Skin epidermis (tissue), 12 donors: ENCODE data around the gene PKNOX2.

Source experiments
- H3K27ac ChIP-seq, 21 experiments: fragments of 200-600 bp; sonication (generic) in 11 of 21; one replicate each; pipeline ENCODE4 v1.5.0; 2020; ENCODE audit warnings: mild to moderate bottlenecking in 3 of 21, inconsistent platforms in 2 of 21, moderate library complexity in 2 of 21
- H3K4me3 ChIP-seq, 7 experiments: fragments of 200-600 bp; sonication (generic) in 2 of 7; one replicate each; pipeline ENCODE4 v1.5.0; 2020; ENCODE audit warnings: inconsistent platforms in 2 of 7, mild to moderate bottlenecking in 2 of 7, moderate library complexity in 1 of 7

Gene PKNOX2

DNA sequence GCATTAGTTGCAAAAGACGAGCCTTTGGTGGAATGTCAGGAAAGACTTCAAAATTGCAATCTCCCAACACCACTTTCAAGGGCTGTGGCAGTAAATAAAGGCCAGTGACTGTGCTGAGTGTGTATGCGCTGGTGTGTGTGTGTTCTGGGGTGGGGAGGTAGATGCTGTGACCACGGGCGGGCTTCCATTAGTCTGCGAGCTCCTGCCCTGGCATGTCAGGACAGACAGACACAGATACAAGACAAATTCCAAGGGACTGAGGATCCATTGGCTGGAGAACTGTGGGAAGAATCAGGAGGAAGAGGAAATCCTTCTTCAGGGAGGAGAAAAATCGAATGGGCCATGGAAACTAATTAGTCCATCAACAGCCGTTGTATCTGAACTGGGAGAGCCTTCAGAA lies 248.0 kb downstream of the PKNOX2 start:
- Histone ChIP-seq H3K4me3 (no peak overlapping the region), H3K27ac (no peak overlapping the region)

DNA sequence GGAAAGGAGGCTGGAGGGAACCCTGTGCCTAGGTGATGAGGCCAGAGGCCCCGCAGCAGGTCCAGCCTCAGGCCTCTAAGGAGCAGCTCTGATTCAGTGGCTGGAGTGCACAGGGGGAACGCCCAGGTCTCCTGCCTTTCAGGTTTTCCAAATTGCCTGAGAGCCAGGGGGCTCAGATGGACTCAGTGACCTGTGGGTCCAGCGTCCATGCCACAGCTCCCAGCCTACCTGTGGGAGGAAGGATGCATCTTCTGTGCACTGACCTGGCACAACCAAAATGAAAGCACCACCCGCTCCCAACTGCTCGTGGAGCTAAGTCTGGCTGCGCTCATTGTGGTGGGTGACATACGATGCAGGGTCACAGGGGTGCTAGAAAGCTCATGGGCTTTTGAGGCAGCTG lies 248.7 kb downstream of the PKNOX2 start:
- Histone ChIP-seq H3K4me3 (no peak overlapping the region), H3K27ac (no peak overlapping the region)

DNA sequence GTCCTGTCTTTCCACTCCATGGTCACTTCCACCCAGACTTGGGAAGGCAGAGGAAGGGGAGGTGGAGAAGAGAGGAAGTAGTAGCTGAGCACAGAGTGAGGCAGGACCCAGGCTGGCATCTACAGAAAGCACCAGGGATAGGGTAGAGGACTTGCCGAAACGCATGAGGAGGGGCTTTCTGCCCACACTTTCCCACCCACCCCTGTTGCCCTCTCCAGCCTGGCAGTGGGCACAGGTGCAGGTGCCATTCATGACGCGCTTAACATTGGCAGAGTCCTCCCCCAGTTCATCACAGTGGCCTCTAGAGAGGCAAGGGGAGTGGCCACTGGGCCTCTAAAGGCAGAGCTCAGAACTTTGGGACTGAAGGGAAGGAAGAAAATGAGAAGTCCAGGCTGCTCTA lies 249.6 kb downstream of the PKNOX2 start:
- Histone ChIP-seq H3K4me3 (no peak overlapping the region), H3K27ac (no peak overlapping the region)

DNA sequence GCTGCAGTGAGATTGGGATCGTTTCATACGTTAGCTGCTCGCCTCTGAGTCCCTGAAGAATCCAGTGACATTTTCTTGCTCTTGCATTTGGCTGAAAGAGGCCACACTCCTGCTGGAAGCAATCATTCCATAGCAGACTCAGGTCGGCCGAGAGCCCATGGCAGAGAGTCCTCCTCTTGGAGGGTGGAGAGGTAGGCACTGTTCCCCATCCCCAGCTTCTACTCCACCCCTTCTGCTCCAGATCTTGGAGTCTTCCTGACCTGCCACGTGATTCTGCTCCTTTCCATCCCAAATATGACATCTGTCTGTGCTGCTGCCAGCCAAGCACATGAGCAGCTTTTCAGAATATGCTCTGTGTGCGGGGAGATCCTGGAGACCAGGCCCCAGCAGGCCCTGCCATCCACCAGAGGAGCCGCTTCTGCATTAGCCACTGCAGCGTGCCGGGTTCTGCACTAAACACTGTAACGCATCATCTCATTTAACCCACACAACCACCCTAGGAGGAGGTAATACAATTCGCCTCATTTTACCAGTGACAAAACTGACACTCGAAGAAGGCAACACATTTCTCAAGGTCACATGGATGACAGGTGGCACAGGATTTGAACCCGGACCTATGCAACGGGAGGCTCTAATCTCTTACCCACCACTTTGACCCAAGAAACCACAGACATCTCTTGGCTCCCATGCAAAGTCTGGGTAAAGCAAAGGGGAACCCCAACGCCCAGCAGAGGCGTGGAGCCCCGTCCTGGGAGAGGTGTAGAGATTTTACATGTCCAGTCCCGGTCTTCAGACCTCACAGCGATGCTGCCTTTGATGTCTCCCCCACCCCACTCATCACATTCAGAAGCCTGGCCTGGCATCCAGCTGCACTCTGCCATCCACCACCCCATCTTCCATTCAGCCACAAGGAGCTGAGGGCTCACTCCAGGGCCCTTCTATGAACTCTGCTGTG lies 252.7 kb downstream of the PKNOX2 start:
- no peak overlapping the region for H3K27ac ChIP-seq
- H3K4me3 ChIP-seq = no peak overlapping the region

DNA sequence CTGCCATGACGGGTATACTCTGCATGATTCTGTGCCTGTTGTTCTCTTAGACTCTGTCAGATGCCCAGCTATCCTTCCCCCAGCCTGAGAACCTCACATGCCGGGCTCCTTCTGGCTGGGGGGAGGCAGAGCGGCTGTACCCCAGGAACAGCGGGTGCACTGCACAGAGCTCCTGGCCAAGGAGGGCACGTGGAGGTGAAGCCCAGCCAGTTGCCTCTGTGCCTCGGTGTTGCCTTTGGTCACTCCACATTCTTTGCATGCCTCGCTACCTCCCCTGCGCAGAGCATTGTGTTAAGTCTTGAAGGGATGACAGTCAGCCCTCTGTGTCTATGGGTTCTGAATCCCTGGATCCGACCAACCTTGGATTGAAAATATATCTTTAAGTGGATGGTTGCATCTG lies 253.8 kb downstream of the PKNOX2 start:
- Histone ChIP-seq H3K4me3 (no peak overlapping the region), H3K27ac (no peak overlapping the region)

DNA sequence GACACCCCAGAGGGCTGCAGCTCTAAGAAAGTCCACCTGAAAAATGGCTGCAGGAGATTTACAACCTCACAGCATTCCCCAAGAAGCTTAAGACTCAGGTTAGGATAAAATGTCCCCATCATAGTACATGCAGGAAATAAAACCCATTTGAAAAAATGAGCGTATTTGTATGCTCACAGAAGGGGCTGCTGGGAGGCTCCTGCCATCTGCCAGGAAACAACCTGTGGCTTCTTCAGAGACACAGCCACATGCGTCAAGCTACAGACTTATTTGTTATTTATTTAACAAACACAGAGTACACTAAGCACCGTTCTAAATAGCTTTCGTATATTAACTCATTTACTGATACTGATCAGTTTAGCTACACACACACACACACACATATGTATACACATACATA lies 258.1 kb downstream of the PKNOX2 start:
- Histone ChIP-seq H3K4me3 (no peak overlapping the region), H3K27ac (no peak overlapping the region)

DNA sequence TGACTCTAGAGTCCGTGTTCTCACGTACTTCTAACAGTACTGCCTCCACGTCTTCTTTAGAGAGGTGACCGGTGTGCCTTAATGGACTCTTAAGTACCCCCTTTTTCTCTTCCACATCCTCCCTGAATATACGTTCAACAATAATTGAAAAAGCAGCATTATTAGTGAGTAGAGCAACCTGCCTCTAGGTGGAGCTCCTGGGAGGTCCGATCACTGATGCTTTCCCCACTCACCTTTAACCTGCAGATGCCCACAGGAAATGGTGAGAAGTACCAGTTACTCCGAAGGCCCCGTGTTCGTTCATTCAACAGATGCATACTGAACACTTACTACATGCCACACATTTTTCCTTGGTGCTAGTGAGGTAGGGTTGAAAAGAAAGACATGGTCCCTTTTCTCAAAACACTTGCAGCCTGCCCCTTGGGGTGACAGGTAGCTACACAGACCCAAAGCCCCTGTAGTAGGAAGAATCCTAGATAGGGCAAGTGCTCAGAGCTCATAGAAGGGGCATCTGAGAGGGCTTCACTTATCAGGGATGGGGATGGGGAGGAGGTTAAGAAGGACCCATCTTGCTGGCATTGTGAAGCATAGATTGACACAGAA lies 258.8 kb downstream of the PKNOX2 start:
- no peak overlapping the region for H3K27ac ChIP-seq
- no peak overlapping the region for H3K4me3 ChIP-seq

DNA sequence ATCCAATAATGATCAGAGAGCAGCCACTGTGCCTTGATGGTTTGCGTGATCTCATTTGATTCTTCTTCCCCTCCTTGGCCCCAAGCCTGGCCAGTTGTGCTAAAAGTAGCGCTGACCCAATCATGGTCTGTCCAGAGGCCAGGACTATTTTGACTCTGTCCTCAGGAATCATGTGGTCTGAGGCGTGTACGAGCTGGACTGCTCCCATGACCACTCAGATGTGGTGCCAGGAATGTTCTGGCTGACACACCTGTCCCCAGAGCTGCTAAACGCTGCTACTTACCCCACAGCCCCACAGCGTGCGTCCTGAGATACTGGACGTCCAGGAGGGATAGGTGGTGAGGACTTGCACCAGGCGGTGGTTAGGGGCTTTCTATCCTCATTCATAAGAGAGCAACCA lies 261.1 kb downstream of the PKNOX2 start:
- Histone ChIP-seq H3K27ac (no peak overlapping the region), H3K4me3 (no peak overlapping the region)

DNA sequence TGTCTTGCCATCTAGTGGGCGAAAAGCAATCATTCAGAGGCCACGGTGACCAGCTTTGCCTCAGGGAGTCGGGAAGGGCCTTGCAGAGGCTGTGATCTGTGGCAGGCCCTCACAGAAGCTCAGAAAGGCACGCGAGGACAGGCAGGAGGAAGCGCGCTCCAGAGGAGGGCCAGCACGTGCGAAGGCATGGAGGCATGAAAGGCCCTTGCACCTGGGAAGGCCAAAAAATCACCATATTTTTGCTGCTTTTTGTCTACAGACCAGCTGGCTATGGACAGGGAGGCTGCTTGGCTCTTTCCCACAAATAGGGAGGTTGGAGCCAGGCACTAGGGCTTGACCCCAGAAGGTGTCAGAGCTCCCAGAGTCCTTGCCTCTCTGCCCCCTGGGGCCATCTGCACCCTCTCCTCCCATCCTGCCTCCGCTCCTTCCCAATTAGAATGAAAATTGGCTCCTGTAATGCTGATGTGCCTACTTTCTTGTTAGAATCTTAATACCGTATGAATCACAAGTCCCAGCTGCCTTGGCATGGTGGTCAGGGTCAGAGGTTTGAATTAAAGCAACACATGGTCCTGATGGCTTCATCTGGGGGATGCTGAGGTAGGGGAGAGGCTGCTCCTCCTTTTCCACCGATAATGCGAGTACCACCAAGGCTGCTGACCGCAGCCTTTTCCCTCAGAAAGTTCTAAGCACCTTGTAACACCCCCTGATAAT lies 262.4 kb downstream of the PKNOX2 start:
- Histone ChIP-seq H3K4me3 (no peak overlapping the region), H3K27ac (no peak overlapping the region)

DNA sequence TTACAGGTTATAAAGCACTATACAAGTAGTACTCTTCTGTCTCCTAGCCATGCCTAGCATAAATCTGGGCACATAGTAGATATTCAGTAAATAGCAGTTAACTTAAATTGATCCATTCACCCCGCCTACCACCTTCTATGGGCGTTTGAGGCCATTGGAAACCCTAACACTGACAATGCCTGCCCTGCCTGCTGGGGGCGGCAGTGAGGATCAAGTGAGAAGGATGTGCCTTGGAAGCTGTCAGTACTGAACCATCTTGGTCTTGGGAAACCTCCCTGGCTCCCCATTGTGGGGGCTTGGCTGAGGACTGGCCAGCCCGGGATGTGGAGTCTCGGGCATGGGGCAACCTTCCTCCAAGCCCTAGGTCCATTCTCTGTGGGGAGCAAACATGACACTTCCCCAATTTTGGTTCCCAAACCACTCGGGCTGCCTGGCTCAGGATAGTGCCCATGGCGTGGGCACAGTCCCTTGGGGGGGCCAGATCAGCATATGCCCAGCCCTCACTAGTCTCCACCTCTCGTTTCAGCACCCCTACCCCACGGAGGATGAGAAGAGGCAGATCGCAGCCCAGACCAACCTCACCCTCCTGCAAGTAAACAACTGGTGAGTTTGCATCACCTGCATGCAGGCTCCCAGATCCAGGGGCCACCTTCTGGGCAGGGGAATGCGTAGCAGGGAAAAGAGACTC lies 264.1 kb downstream of the PKNOX2 start:
- Histone ChIP-seq H3K4me3 (no peak overlapping the region), H3K27ac (no peak overlapping the region)

DNA sequence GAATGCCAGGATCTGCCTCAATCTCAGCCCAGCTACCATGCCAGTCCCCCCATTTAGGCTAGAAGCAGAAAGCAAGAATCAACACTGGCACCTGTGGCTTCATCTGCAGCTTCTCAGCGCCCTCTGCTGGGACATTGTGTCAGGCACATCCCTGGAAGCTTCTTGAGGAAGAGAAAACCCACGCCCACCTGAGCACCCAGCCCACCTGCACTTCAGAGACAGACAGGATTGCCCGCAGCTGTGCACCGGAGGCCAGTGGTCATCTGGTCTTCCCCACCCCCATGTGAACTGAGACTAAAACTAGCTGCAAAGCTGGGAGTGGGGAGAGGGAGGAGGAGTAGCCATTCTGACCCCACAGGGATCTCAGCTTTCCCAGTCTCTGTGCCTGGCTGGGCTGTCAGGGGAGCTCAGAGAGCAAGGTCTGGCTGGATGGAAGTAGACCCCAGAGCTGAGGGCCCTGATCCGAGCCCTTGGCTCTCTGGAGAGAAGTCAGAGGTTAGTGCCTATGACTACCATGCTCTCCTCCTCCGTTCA lies 264.7 kb downstream of the PKNOX2 start:
- H3K27ac ChIP-seq = no peak overlapping the region
- H3K4me3 ChIP-seq = no peak overlapping the region

DNA sequence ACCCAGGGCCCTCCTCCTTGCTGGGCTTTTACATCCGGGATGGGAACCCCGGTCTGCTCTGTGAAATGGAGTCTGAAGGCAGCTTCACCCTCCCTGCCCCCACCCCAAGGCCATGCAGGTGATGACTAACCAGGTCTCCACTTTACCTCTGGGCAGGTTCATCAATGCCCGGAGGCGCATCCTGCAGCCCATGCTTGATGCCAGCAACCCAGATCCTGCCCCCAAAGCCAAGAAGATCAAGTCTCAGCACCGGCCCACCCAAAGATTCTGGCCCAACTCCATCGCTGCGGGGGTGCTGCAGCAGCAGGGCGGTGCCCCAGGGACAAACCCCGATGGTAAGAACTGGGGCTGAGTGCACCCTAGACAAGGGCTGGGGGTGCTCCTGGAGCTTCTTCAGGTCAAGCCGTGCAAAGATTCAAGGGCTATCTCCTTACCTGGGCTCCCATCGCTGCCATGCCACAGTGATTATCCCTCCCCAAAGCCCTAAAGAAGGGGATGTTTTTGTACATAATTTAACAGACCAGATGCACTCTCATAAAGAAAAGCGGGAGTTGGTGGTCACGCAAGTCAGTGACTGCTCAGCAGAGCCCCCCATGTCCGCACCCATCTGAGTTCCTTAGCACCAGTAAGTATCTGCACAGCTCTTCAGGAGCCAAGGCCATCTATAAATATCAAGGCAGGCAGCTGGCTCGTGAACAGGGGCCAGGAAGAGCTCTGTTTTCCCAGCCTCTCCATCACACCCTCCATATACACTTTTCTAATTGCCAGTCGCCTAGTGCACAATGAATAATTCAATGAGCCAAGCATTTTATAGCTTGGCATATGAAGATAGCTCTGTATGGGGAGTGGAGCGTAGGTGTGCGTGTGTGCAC lies 265.5 kb downstream of the PKNOX2 start:
- Histone ChIP-seq H3K27ac (no peak overlapping the region), H3K4me3 (no peak overlapping the region)

DNA sequence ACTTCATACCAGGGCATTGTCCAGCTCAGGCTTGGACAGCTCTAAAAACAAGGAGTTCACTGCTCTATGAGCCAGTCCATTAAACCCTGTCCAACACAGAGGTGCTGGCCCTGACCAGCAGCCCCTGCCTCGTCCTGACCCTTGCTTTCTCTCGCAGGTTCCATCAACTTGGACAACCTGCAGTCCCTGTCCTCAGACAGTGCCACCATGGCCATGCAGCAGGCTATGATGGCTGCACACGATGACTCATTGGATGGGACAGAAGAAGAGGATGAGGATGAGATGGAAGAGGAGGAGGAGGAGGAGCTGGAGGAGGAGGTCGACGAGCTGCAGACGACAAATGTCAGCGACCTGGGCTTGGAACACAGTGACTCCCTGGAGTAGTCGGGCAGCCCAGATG lies 266.5 kb downstream of the PKNOX2 start:
- Histone ChIP-seq H3K27ac (no peak overlapping the region), H3K4me3 (no peak overlapping the region)

DNA sequence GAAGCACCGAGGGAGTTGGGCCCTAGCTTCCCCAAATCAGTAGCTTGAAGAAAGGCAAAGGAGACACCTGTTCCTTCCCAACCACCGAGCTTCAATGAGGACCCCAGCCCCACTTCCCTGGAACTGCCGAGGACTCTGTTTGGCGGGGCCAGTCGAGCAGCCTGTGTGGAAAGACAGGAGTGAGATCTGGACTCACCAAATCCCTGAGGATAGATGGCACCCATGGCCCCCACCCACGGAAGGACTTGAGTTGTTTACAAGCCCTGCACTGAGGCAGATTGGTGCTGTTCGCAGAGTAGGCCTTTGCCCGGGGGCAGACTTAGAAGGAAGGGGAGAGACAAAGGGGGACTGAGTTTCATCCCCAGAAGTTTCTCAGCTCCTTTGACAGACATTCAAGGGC lies 266.9 kb downstream of the PKNOX2 start:
- Histone ChIP-seq H3K27ac (no peak overlapping the region), H3K4me3 (no peak overlapping the region)

DNA sequence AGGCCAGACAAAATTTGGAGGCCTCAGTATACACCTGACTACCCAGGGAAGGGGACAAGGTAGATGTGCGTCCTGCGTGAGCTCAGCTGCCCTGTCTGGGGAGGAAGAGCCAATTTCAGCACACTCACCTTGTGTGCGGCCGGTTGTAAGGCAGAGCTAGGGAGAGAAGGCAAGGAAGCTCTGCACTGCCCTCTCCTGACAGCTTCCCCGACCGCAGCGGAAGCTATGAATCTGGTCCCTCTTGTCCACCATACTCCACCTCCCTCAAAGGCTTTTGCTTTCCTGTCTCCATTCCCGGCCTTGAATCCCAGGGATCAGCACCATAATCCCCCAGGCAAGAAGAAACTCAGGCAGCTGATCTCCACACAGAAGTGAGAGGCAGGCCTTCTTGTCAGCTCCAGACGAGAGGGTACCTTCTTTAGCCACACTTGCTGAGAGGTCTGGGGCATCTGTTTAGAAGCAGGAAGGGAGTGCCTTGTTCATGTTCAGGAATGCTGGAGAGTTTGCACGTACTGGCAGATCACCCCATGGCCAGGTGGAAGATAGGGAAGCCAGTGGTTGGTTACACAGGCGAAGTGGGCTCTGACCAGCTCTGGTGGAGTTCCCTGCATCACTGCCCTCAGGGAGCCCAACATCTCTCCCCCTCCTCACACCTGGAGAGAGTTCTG lies 269.0 kb downstream of the PKNOX2 start:
- H3K27ac ChIP-seq = no peak overlapping the region
- H3K4me3 ChIP-seq = no peak overlapping the region

DNA sequence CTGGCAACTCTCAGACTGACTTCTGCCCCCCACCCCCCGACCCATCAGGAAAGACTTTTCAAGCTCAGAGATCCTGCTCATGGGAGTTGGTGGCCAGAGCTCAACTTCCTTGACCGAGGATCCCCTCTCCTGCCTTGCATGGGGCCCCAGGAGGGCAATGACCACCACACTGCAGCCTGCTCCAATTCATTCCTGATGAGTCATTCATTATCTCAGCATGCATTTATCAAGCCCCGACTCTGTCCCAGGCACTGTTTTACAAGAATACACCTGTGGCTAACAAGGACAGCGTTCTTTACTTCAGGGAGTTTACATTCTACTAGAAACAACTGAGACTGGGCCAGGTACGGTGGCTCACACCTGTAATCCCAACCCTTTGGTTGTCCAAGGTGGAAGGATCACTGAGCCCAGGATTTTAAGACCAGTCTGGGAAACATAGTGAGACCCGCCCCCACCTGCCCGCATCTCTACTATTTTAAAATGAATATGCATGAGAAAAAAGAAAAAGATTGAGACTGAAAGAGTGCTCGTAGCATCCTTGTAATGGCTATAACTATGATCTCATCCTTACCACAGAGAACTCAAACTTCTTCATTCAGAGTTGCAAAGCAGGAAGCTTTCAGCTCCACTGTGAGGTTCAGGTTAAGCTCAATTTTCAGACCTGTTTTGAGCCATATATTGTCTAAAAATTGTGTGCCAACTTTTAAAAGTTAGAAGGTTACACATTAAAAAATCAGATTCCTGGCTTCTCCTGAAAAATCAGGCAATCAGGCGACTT lies 271.1 kb downstream of the PKNOX2 start:
- Histone ChIP-seq H3K27ac (no peak overlapping the region), H3K4me3 (no peak overlapping the region)

DNA sequence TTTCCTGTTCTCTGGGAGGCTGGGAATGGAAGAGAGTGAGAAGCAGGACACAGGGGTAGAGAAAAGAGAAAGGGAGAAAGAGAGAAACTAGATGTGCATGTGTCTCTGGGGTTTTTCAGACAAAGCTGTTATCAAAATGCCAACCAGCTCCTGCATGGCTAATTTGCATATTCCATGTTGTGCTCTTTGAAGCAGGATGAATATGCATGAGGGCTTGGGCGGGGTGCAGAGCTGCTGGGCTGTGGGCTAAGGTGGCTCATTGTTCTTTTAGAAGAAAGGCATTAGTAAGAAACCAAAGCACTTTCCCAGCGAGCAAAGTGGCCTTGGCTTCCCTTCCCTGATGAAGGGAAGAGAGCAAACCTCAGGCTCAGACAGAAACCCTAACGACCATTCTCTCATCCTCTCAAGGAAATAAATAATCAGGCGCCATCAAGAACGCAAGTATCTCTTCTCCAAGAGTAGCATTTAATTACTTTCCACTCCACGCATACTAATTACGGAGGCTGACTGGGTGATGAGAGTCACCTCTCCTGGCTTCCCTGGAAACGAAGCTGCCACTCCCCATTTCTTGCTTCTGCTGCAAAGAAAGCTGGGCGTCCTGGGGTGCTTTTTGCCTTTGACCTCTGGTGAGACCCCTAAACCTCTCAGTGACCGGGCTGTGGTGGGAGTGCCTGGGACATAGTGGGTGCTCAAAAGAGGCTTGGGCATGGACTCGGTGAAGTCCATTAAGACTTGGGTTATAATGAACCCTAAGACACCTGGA lies 277.3 kb downstream of the PKNOX2 start:
- Histone ChIP-seq H3K4me3 (no peak overlapping the region), H3K27ac (no peak overlapping the region)
